ENCODE measurements around the gene PIGR. TPM values are rescaled to one million over a fixed set of nuclear protein-coding genes. Genes with fewer than 3 reads are reported as not detected.

Gene PIGR
- total RNA-seq = under 1 TPM; 0.04 to 0.33 TPM
- not detected for polyA plus RNA-seq

- Histone ChIP-seq H3K36me3 (ENCODE audit: insufficient read depth, low read length) (no peaks in the 10 kb centered on the region), H3K27ac (ENCODE audit: low read depth, low read length) (no peak within 1 kb of the TSS), H3K4me3 (ENCODE audit: low read length) (no peak within 1 kb of the TSS), H3K9me3 (ENCODE audit: low read length) (no peaks in the 10 kb centered on the region), H3K4me1 (ENCODE audit: insufficient read depth, low read length) (peaks cover 4% of the 10 kb centered on the region), H3K27me3 (ENCODE audit: insufficient read depth, low read length, poor library complexity, severe bottlenecking) (no peaks in the 10 kb centered on the region)
- Mint-ChIP-seq H3K4me1 (peaks cover 8 to 21% (median 18%) of the 10 kb centered on the region in 3 donors), H3K4me3 (no peak within 1 kb of the TSS), H3K9me3 (peaks cover 0 to 2% (median 0%) of the 10 kb centered on the region in 5 donors), H3K36me3 (peaks cover 0 to 1% (median 0%) of the 10 kb centered on the region in 3 donors), H3K27ac (peak within 1 kb of the TSS in 6 of 8 donors; percentile 23 to 92 (median 40)), H3K27me3 (peaks cover 5 to 8% of the 10 kb centered on the region in 2 donors)
- DNase-seq = no peak
- ChIA-PET POLR2A (no interaction called here), CTCF (interaction anchor here (1.0 to 1.2 kb wide), 3 partner anchors 10 to 37 kb away, joined by 3 read pairs; no protein-coding TSS in a partner anchor)
Measured at GRCh38 chr1:206946261-206946660, at the start of gene PIGR. Gene PIGR (minus strand): TSS chr1:206946466. CDS start chr1:206940531, 5,935 bp downstream.

- no peak for DNase-seq
- H3K27me3 Mint-ChIP-seq = peaks cover 16 to 52% of the 10 kb centered on the region in 2 donors
- no peaks in the 10 kb centered on the region for H3K36me3 Mint-ChIP-seq
- H3K9me3 ChIP-seq (ENCODE audit: low read length) = no peaks in the 10 kb centered on the region
- H3K4me1 ChIP-seq (ENCODE audit: insufficient read depth, low read length) = no peaks in the 10 kb centered on the region
- ChIA-PET POLR2A (no interaction called here), CTCF (no interaction called here)
- H3K4me3 ChIP-seq (ENCODE audit: low read length) = no peak overlapping the region
- no peaks in the 10 kb centered on the region for H3K9me3 Mint-ChIP-seq
- no peak overlapping the region for H3K27ac Mint-ChIP-seq
- no peaks in the 10 kb centered on the region for H3K36me3 ChIP-seq (ENCODE audit: insufficient read depth, low read length)
- no peaks in the 10 kb centered on the region for H3K4me1 Mint-ChIP-seq
- H3K4me3 Mint-ChIP-seq = no peak overlapping the region
- no peak overlapping the region for H3K27ac ChIP-seq (ENCODE audit: low read depth, low read length)
- no peaks in the 10 kb centered on the region for H3K27me3 ChIP-seq (ENCODE audit: insufficient read depth, low read length, poor library complexity, severe bottlenecking)
Measured at GRCh38 chr1:206992790-206993189, 46.5 kb upstream of the PIGR start.

GRCh38 chr1:206987873-206988272, 41.6 kb upstream of the PIGR start:
- POLR2A ChIA-PET = no interaction called here
- no peak for DNase-seq
- Histone ChIP-seq H3K4me3 (ENCODE audit: low read length) (no peak overlapping the region), H3K27me3 (ENCODE audit: insufficient read depth, low read length, poor library complexity, severe bottlenecking) (no peaks in the 10 kb centered on the region), H3K9me3 (ENCODE audit: low read length) (no peaks in the 10 kb centered on the region), H3K36me3 (ENCODE audit: insufficient read depth, low read length) (no peaks in the 10 kb centered on the region), H3K4me1 (ENCODE audit: insufficient read depth, low read length) (no peaks in the 10 kb centered on the region), H3K27ac (ENCODE audit: low read depth, low read length) (no peak overlapping the region)
- Mint-ChIP-seq H3K27me3 (peaks cover 22 to 62% of the 10 kb centered on the region in 2 donors), H3K4me1 (no peaks in the 10 kb centered on the region), H3K36me3 (no peaks in the 10 kb centered on the region), H3K4me3 (no peak overlapping the region), H3K9me3 (no peaks in the 10 kb centered on the region), H3K27ac (no peak overlapping the region)
- CTCF ChIA-PET = interaction anchor here (0.9 to 1.8 kb wide), 2 partner anchors 17 to 323 kb away, joined by 3 to 8 read pairs; no protein-coding TSS in a partner anchor

- Mint-ChIP-seq H3K27ac (no peak overlapping the region), H3K27me3 (peaks cover 19 to 52% of the 10 kb centered on the region in 2 donors), H3K9me3 (no peaks in the 10 kb centered on the region), H3K36me3 (no peaks in the 10 kb centered on the region), H3K4me1 (no peaks in the 10 kb centered on the region), H3K4me3 (no peak overlapping the region)
- POLR2A ChIA-PET = no interaction called here
- CTCF ChIA-PET = interaction anchor here (1.2 to 1.8 kb wide), 2 partner anchors 18 to 323 kb away, joined by 4 to 8 read pairs; no protein-coding TSS in a partner anchor
- no peak overlapping the region for H3K4me3 ChIP-seq (ENCODE audit: low read length)
- no peaks in the 10 kb centered on the region for H3K9me3 ChIP-seq (ENCODE audit: low read length)
- no peaks in the 10 kb centered on the region for H3K27me3 ChIP-seq (ENCODE audit: insufficient read depth, low read length, poor library complexity, severe bottlenecking)
- no peaks in the 10 kb centered on the region for H3K36me3 ChIP-seq (ENCODE audit: insufficient read depth, low read length)
- no peak for DNase-seq
- H3K4me1 ChIP-seq (ENCODE audit: insufficient read depth, low read length) = no peaks in the 10 kb centered on the region
- H3K27ac ChIP-seq (ENCODE audit: low read depth, low read length) = no peak overlapping the region
Measured at GRCh38 chr1:206986885-206987284, 40.6 kb upstream of the PIGR start.

- H3K4me1 ChIP-seq (ENCODE audit: insufficient read depth, low read length) = no peaks in the 10 kb centered on the region
- Mint-ChIP-seq H3K27ac (no peak overlapping the region), H3K4me1 (no peaks in the 10 kb centered on the region), H3K4me3 (no peak overlapping the region), H3K27me3 (peaks cover 19 to 48% of the 10 kb centered on the region in 2 donors), H3K36me3 (no peaks in the 10 kb centered on the region), H3K9me3 (no peaks in the 10 kb centered on the region)
- POLR2A ChIA-PET = no interaction called here
- H3K4me3 ChIP-seq (ENCODE audit: low read length) = no peak overlapping the region
- no peaks in the 10 kb centered on the region for H3K36me3 ChIP-seq (ENCODE audit: insufficient read depth, low read length)
- no peak overlapping the region for H3K27ac ChIP-seq (ENCODE audit: low read depth, low read length)
- no peaks in the 10 kb centered on the region for H3K27me3 ChIP-seq (ENCODE audit: insufficient read depth, low read length, poor library complexity, severe bottlenecking)
- CTCF ChIA-PET = interaction anchor here (1.2 to 1.8 kb wide), 2 partner anchors 19 to 323 kb away, joined by 4 to 8 read pairs; no protein-coding TSS in a partner anchor
- DNase-seq = no peak
- H3K9me3 ChIP-seq (ENCODE audit: low read length) = no peaks in the 10 kb centered on the region
Measured at GRCh38 chr1:206986402-206986801, 40.1 kb upstream of the PIGR start.

- H3K36me3 ChIP-seq (ENCODE audit: insufficient read depth, low read length) = no peaks in the 10 kb centered on the region
- no peaks in the 10 kb centered on the region for H3K4me1 ChIP-seq (ENCODE audit: insufficient read depth, low read length)
- ChIA-PET POLR2A (no interaction called here), CTCF (no interaction called here)
- Mint-ChIP-seq H3K27me3 (peaks cover 19 to 39% of the 10 kb centered on the region in 2 donors), H3K27ac (no peak overlapping the region), H3K36me3 (no peaks in the 10 kb centered on the region), H3K4me3 (no peak overlapping the region), H3K9me3 (no peaks in the 10 kb centered on the region), H3K4me1 (no peaks in the 10 kb centered on the region)
- H3K27me3 ChIP-seq (ENCODE audit: insufficient read depth, low read length, poor library complexity, severe bottlenecking) = no peaks in the 10 kb centered on the region
- no peaks in the 10 kb centered on the region for H3K9me3 ChIP-seq (ENCODE audit: low read length)
- H3K4me3 ChIP-seq (ENCODE audit: low read length) = no peak overlapping the region
- H3K27ac ChIP-seq (ENCODE audit: low read depth, low read length) = no peak overlapping the region
- DNase-seq = no peak
Measured at GRCh38 chr1:206985162-206985749, 39.0 kb upstream of the PIGR start.

- H3K36me3 ChIP-seq (ENCODE audit: insufficient read depth, low read length) = no peaks in the 10 kb centered on the region
- H3K4me3 ChIP-seq (ENCODE audit: low read length) = no peak overlapping the region
- peak; percentile 32 to 65 (median 39) for DNase-seq
- H3K4me1 Mint-ChIP-seq = no peaks in the 10 kb centered on the region
- no peaks in the 10 kb centered on the region for H3K27me3 ChIP-seq (ENCODE audit: insufficient read depth, low read length, poor library complexity, severe bottlenecking)
- H3K27ac ChIP-seq (ENCODE audit: low read depth, low read length) = no peak overlapping the region
- H3K9me3 Mint-ChIP-seq = no peaks in the 10 kb centered on the region
- peaks cover 20 to 25% of the 10 kb centered on the region in 2 donors for H3K27me3 Mint-ChIP-seq
- ChIA-PET POLR2A (no interaction called here), CTCF (interaction anchor here (0.7 to 5.0 kb wide), 34 partner anchors 9 to 503 kb away, joined by 3 to 23 read pairs (median 4); partner anchors contain the start of genes DYRK3, FCAMR, FCMR and IL20)
- no peaks in the 10 kb centered on the region for H3K4me1 ChIP-seq (ENCODE audit: insufficient read depth, low read length)
- no peaks in the 10 kb centered on the region for H3K9me3 ChIP-seq (ENCODE audit: low read length)
- H3K36me3 Mint-ChIP-seq = no peaks in the 10 kb centered on the region
- H3K27ac Mint-ChIP-seq = no peak overlapping the region
- H3K4me3 Mint-ChIP-seq = no peak overlapping the region
Measured at GRCh38 chr1:206982216-206982615, 36.0 kb upstream of the PIGR start.

- Histone ChIP-seq H3K4me1 (ENCODE audit: insufficient read depth, low read length) (no peaks in the 10 kb centered on the region), H3K4me3 (ENCODE audit: low read length) (no peak overlapping the region), H3K27ac (ENCODE audit: low read depth, low read length) (no peak overlapping the region), H3K9me3 (ENCODE audit: low read length) (no peaks in the 10 kb centered on the region), H3K36me3 (ENCODE audit: insufficient read depth, low read length) (no peaks in the 10 kb centered on the region), H3K27me3 (ENCODE audit: insufficient read depth, low read length, poor library complexity, severe bottlenecking) (no peaks in the 10 kb centered on the region)
- H3K9me3 Mint-ChIP-seq = no peaks in the 10 kb centered on the region
- H3K27ac Mint-ChIP-seq = no peak overlapping the region
- H3K4me1 Mint-ChIP-seq = no peaks in the 10 kb centered on the region
- no peaks in the 10 kb centered on the region for H3K36me3 Mint-ChIP-seq
- ChIA-PET POLR2A (no interaction called here), CTCF (interaction anchor here (0.8 to 5.0 kb wide), 5 partner anchors 8 to 344 kb away, joined by 3 to 23 read pairs (median 4); partner anchors contain the start of genes DYRK3, FCAMR and FCMR)
- no peak for DNase-seq
- no peak overlapping the region for H3K4me3 Mint-ChIP-seq
- peaks cover 7 to 11% of the 10 kb centered on the region in 2 donors for H3K27me3 Mint-ChIP-seq
Measured at GRCh38 chr1:206979379-206980043, 33.2 kb upstream of the PIGR start.

All from CD8-positive, alpha-beta memory T cell (primary cell).